SKM-1 (cell line): ENCODE results near the gene ZNF592.

ENCODE experiments used
- DNase-seq: peaks from one replicate; lab custom pipeline; 2025; ENCODE audit not compliant: unreplicated experiment; lab: John Stamatoyannopoulos, UW

The ZNF592 gene

GRCh38 chr15:84804005-84804900 lies 55.9 kb downstream of the ZNF592 start:
- no peak for DNase-seq

- no peak for DNase-seq
Measured at GRCh38 chr15:84805221-84805620, 56.8 kb downstream of the ZNF592 start.

- DNase-seq, result no peak
Measured at GRCh38 chr15:84807228-84807627, 58.8 kb downstream of the ZNF592 start.

GRCh38 chr15:84810073-84810840 lies 61.9 kb downstream of the ZNF592 start:
- DNase-seq, result no peak

GRCh38 chr15:84811151-84811550 lies 62.8 kb downstream of the ZNF592 start:
- no peak for DNase-seq

GRCh38 chr15:84811828-84812227 lies 63.4 kb downstream of the ZNF592 start:
- DNase-seq, result no peak

- DNase-seq, result no peak
Measured at GRCh38 chr15:84812842-84813241, 64.5 kb downstream of the ZNF592 start.

GRCh38 chr15:84813435-84813834 lies 65.0 kb downstream of the ZNF592 start:
- DNase-seq, result no peak

- no peak for DNase-seq
Measured at GRCh38 chr15:84813931-84814330, 65.5 kb downstream of the ZNF592 start.

- DNase-seq, result no peak
Measured at GRCh38 chr15:84814916-84815315, 66.5 kb downstream of the ZNF592 start.

GRCh38 chr15:84816694-84817465 lies 68.5 kb downstream of the ZNF592 start, which contains the start of gene ALPK3:
Gene ALPK3, plus strand, starts transcription at chr15:84817356. Its CDS starts 97 bp downstream, at chr15:84817453.
- no peak for DNase-seq

GRCh38 chr15:84817466-84818081 lies 69.2 kb downstream of the ZNF592 start:
- DNase-seq, result no peak

- DNase-seq, result no peak
Measured at GRCh38 chr15:84818261-84819131, 70.1 kb downstream of the ZNF592 start.

- DNase-seq, result no peak
Measured at GRCh38 chr15:84819291-84819768, 70.9 kb downstream of the ZNF592 start.

- no peak for DNase-seq
Measured at GRCh38 chr15:84819791-84820190, 71.4 kb downstream of the ZNF592 start.

- DNase-seq, result no peak
Measured at GRCh38 chr15:84821501-84822021, 73.2 kb downstream of the ZNF592 start.

- no peak for DNase-seq
Measured at GRCh38 chr15:84822653-84823281, 74.4 kb downstream of the ZNF592 start.

- no peak for DNase-seq
Measured at GRCh38 chr15:84823282-84823878, 75.0 kb downstream of the ZNF592 start.
